ENCODE results near the gene CPLX3. TPM values are rescaled to one million over a fixed set of nuclear protein-coding genes. Genes with fewer than 3 reads are reported as not detected.

Gene CPLX3
- total and polyA plus RNA-seq, 2 donors (not counting 3 experiments of a cell fraction or from before 2014, with no cell fraction given), result not detected

DNA sequence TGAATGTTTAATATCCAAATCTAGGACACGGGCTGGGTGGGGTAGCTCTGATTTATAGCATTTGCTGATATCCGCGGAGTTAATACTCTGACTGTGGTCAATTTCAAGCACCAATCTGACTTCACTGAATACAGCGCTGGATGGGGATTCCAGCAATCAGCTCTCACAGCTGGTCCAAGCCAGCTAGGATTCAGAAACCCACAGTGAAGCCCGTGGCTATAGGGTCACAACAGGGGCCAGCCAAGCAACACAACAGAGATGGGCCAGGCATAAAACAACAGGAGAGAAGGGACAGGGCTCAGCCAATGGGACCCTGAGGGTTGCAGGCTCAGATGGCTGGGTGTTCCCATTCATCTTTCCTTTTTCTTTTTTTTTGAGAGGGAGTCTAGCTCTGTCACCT is 19.1 kb upstream of the CPLX3 start:
- dilution Hi-C loops (cut with MboI; ENCODE audit: extremely low pct_ligation_motif_present, low sequenced_read_pairs), result no loop called here
- Histone ChIP-seq H2AFZ (ENCODE audit: low read depth, low read length) (no peak overlapping the region), H3K9ac (replicated peaks; ENCODE audit: extremely low read depth, insufficient read depth, low read length) (no peak overlapping the region), H3K27me3 (ENCODE audit: control insufficient read depth in 2 of 2, insufficient read depth in 2 of 2, low read length in 2 of 2) (no peaks in the 10 kb centered on the region), H3K4me1 (ENCODE audit: control insufficient read depth, extremely low read depth, insufficient read depth, low read length) (no peaks in the 10 kb centered on the region), H3K4me3 (replicated peaks in 1 of 3; ENCODE audit: insufficient read depth in 1 of 3, low read depth in 1 of 3, low read length in 3 of 3) (no peak overlapping the region), H4K20me1 (replicated peaks; ENCODE audit: control insufficient read depth, extremely low read depth, insufficient read depth, low read length) (no peaks in the 10 kb centered on the region), H3K27ac (ENCODE audit: insufficient read depth, low read depth, low read length) (no peak overlapping the region), H3K36me3 (ENCODE audit: control insufficient read depth in 2 of 2, extremely low read depth in 1 of 2, insufficient read depth in 2 of 2, low read length in 2 of 2) (peaks cover 0 to 10% of the 10 kb centered on the region in 2 experiments), H3K79me2 (ENCODE audit: control insufficient read depth, insufficient read depth, low read length) (no peaks in the 10 kb centered on the region), H3K9me1 (replicated peaks; ENCODE audit: control insufficient read depth, extremely low read depth, insufficient read depth, low read length) (no peaks in the 10 kb centered on the region), H3K9me3 (replicated peaks; ENCODE audit: control insufficient read depth, insufficient read depth, low read length) (no peaks in the 10 kb centered on the region), H3K4me2 (ENCODE audit: insufficient read depth, low read length) (no peak overlapping the region)
- TF ChIP-seq FOS (IDR thresholded peaks at IDR 0.05; ENCODE audit: borderline replicate concordance, insufficient read depth, low read length), result no peak
- no peak for TF ChIP-seq JUN (IDR thresholded peaks at IDR 0.05; ENCODE audit: borderline replicate concordance, insufficient read depth, insufficient read length, low read depth)
- TF ChIP-seq GATA2 (IDR thresholded peaks at IDR 0.05; ENCODE audit: insufficient read depth, insufficient read length, low read depth, low read length), result no peak
- TF ChIP-seq, protein P1, sequence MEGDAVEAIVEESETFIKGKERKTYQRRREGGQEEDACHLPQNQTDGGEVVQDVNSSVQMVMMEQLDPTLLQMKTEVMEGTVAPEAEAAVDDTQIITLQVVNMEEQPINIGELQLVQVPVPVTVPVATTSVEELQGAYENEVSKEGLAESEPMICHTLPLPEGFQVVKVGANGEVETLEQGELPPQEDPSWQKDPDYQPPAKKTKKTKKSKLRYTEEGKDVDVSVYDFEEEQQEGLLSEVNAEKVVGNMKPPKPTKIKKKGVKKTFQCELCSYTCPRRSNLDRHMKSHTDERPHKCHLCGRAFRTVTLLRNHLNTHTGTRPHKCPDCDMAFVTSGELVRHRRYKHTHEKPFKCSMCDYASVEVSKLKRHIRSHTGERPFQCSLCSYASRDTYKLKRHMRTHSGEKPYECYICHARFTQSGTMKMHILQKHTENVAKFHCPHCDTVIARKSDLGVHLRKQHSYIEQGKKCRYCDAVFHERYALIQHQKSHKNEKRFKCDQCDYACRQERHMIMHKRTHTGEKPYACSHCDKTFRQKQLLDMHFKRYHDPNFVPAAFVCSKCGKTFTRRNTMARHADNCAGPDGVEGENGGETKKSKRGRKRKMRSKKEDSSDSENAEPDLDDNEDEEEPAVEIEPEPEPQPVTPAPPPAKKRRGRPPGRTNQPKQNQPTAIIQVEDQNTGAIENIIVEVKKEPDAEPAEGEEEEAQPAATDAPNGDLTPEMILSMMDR (IDR thresholded peaks at IDR 0.05; ENCODE audit: extremely low read depth in 1 of 2, insufficient read depth in 1 of 2, low read depth in 1 of 2, low read length in 2 of 2), result no peak
- no peak for TF ChIP-seq MYC (IDR thresholded peaks at IDR 0.05; ENCODE audit: low read depth, low read length)
- TF ChIP-seq MAX (IDR thresholded peaks at IDR 0.05; ENCODE audit: insufficient read depth, insufficient read length), result no peak
- no peak for TF ChIP-seq POLR2AphosphoS5 (IDR thresholded peaks at IDR 0.05; ENCODE audit: insufficient read depth, low read depth, low read length)
- no peak for TF ChIP-seq EZH2 (IDR thresholded peaks at IDR 0.05; ENCODE audit: borderline replicate concordance, low read depth, low read length, severe bottlenecking)
- TF ChIP-seq POLR2A (IDR thresholded peaks at IDR 0.05; ENCODE audit: low read depth, low read length), result no peak
- FAIRE-seq (no peak), DNase-seq (ENCODE audit: low read depth, low spot score) (no peak)
- ChIA-PET CTCF (interaction anchor here (1.2 to 2.1 kb wide), 4 partner anchors 8 to 175 kb away, joined by 3 to 7 read pairs (median 6); no protein-coding TSS in a partner anchor), POLR2A (no interaction called here)
- BruUV-seq (replicated peaks), result no TSS peak
- intact Hi-C loops (cut with micrococcal nuclease), result no loop called here

Data from endothelial cell of umbilical vein (primary cell).